Measurements from ENCODE around the gene SLC22A2.

The SLC22A2 gene

DNA sequence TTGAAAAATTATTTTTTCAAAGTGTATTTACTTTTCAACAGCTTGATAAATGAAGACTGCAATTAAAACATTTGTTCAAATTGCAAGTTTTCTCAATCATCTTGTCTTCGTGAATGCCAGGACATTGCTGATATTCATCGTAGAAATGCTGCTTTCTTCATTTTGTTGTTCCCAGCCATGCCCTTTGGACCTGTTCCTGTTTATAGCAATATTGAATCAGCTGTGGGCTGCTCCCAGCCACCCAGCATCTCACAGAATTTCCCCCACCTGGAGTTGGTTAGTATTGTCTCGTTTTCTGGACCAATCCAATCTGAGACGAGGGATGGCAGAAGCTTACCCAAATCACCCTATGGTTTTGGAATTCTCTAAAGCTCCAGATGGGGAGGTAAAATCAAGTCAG is 40.8 kb downstream of the SLC22A2 start:
- no peak for DNase-seq

DNA sequence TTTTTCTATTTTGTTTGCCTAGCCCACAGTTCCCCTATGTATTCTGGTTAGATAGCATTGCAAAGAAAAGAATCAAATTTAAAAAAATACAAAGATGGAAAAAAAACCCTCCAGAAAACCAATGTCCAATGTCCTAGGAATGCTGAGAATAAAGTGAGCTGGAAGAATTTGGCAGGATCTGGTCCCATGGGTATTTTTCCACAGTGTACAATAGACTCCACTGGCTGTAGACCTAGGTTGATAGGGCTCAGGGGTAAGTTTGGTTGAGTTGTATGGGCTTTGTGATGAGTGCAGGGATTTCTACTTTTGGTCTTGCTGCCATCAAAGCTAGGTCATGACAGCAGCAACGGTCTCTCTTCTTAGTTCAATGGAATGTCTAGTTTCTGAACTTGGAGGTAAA is 41.5 kb downstream of the SLC22A2 start:
- DNase-seq, result no peak

DNA sequence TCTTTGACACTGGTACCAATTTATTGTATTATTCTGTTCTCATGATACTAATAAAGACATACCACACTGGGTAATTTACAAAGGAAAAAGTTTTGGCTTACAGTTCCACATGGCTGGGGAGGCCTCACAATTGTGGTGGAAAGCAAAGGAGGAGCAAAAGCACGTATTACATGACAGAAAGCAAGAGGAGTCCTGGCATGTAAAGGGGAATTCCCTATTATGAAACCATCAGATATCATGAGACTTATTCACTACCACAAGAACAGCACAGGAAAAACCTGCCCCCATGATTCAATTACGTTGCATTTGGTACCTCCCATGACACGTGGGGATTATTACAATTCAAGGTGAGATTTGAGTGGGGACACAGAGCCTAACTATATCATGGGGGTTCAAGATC is 43.4 kb downstream of the SLC22A2 start:
- DNase-seq, result no peak

DNA sequence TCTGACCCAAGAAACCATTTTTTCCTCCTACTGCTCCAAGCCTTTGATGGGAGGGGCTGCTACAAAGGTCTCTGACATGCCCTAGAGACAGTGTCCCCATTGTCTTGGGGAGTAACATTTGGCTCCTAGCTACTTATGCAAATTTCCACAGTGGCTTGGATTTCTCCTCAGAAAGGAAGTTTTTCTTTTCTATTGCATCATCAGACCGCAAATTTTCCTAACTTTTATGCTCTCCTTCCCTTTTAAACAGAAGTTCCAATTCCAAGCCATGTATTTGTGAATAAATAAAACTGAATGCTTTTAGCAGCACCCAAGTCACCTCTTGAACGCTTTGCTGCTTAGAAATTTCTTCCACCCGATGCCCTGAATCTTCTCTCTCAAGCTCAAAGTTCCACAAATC is 51.0 kb downstream of the SLC22A2 start:
- no peak for DNase-seq

DNA sequence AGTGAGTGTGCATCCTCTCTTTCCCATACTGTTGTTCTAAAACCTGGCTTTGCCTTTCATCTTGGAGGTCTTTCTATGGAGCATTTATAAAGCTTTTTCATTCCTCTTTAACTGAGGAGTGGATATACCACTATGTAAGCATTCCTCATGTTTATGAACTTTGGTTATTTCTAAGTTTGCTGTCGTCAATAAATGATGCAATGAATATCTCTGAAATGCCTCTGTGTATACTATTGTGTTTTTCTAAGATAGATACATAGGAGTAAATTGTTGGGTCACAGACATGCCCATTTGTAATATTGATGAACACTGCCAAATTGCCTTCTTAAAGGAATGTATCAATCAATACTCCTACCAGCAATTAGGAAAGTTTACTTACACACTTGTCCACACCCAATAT is 53.9 kb downstream of the SLC22A2 start:
- no peak for DNase-seq

DNA sequence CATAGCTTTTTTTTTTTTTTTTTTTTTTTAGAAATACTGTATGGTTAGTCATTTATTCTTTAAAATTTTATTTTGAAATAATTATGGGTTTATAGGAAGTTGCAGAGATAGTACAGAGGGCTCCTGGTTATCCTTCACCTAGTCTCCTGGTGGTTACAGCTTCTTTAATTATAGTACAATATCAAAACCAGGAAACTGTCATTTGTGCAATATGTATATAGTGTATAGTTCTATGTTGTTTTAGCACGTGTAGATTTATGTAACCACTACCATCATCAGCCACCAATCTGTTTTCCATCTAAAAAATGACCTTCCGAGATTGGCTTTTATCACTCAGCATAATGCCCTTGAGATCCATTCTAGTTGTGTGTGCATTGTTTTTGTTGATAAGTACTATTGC is 54.7 kb downstream of the SLC22A2 start:
- no peak for DNase-seq

DNA sequence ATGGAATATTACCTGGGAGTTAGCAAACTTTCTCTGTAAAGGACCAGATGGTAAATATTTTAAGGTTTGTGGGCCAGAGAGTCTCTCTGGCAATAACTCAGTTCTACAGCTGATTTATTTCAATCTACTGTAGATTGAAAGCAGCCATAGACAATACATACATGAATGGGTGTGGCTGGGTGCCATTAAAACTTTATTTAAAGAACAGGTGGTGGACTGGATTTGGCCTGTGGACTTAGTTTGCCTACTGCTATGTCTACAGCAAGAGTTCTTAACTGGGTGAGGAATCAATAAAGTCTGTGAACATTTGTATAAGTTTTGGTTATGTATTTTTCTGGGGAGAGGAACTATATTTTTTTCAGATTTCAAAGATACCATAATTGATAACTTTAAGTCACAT is 55.1 kb downstream of the SLC22A2 start:
- no peak for DNase-seq

DNA sequence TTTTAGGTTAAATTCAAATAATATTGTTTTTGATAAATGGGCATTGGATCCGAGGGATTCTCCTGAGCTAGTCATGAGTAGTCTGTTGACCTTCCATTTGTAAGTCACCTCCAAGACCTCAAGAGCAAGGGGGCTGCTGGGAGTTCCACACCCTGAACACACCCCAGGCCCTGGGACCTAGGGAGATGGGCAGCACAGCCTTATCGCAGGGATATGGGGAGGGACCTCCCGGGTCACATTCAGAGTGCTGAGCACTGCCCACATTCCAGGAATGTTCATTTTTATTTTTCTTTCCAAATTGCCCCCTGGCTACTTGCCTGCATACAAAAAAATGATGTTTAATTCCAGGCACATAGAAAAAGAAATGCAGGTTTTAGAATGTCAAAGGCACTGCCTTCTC is 55.5 kb downstream of the SLC22A2 start:
- no peak for DNase-seq

DNA sequence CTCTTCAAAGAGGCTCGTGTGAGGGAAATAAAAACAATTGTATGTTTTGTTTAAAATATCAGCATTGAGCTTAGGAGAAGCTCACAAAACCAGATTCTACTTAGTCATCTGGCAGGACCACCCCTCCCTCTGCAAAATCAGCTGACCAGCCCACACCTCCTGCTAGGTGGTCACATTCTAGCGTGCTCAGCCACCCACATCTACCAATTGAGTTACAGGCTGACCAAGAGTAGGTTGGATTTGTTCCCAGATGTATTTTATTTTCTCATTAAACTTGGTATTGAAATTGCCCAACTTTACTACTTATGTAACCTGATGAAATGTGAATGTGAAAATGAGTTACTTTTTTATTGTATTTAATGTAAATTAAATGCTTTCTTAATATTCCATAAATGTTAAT is 56.2 kb downstream of the SLC22A2 start:
- no peak for DNase-seq

DNA sequence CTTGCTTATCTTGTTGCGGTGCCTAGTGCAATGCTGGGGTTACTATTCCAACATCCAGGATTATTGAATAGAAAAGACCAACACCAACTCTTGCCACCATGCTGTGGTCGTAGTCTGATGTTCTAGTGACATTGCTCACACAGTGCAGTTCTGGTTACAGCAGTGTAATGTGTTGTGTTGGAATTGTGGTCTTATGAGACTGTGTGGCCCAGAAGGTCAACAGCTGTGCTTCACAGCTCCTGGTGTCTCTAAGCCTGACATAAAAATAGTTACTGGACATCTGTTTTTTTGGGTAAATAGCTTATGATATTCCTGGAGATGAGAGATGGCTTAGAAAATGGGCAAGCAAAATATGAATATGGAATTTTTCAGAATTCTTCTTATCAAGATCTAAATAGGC is 57.6 kb downstream of the SLC22A2 start:
- no peak for DNase-seq

DNA sequence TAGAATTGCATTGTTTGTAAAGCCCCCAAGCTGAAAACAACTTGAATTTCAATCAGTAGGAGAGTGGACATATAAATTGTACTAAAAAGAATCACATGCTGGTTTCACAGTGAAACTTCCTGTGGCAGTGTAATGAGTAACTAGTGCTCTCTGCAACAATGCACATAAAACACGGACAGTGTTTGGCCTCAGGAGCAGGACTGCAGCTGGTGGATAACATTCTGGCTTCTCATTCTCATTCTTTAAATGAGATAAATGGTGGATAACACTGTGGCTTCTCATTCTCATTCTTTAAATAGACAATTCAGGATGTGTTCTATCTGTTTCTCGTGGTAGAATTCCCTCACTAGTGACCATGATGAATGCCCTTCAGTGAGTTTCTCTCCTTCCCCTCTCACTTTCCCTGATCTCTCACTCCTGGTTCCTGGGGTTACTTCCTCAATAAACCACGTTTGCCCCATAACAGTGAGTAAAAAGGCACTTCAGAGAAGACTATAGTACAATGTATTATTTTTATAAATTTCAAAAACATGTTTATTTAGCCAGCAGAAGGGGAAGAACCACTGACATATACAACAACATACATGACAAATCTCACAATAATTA is 59.9 kb downstream of the SLC22A2 start:
- DNase-seq, result no peak

DNA sequence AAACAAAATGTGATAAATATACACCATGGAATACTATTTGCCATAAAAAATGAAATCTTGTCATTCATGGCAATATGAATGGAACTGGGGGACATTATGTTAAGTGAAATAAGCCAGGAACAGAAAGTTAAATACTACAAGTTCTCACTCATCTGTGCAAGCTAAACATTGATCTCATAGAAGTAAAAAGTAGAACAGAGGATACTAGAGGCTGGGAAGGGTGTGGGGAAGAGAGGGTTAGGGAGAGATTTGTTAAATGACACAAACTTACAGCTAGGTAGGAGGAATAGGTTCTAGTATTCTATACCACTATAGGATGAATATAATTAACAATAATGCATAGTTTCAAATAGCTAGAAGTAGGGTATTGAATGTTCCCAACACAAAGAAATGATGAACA is 61.0 kb downstream of the SLC22A2 start:
- no peak for DNase-seq

DNA sequence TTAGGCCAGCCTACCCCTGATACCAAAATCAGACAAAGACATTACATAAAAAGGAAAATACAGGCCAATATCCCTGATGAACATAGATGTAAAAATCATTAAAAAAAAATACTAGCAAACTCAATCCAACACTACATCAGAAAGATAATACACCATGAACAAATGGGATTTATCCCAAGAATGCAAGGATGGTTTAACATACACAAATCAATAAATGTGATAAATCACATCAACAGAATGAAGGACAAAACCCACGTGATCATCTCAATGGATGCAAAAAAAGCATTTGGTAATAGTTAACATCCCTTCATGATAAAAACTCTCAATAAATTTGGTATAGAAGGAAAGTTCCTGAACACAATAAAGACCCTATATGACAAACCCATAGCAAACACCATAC is 63.8 kb downstream of the SLC22A2 start:
- no peak for DNase-seq

DNA sequence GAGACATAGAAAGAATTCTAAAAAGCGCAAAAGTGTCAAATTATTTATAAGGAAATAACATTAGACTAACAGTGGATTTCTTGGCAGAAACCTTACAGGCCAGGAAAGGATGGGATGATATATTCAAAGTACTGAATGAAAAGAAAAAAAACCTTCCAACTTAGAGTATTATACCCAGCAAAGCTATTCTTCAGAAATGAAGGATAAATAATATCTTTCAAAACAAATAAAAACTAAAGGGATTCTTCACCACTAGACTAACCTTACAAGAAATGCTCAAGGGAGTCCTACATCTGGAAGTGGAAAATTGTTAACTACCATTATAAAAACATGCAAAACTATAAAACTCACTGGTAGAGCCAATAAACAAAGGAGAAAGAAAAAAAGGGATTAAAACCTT is 65.8 kb downstream of the SLC22A2 start:
- no peak for DNase-seq

DNA sequence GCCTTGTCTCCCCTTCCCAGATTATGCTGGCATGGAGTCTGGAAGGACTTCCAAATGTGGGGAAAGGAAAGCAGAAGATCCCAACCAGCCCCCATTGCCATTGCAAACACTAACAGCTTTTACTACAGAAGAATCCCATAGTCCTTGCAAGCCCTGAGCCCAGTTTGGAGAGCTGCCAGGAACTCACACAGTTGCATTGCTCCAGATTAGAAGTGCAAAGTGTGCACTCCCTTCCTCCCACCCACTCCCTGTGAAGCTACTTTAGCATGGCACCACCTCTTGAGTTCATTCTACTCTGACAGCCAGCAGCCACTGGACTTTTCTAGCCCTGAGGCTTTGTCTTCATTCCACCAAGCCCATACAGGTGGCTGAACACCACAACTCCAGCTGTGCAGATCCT is 67.6 kb downstream of the SLC22A2 start:
- no peak for DNase-seq

DNA sequence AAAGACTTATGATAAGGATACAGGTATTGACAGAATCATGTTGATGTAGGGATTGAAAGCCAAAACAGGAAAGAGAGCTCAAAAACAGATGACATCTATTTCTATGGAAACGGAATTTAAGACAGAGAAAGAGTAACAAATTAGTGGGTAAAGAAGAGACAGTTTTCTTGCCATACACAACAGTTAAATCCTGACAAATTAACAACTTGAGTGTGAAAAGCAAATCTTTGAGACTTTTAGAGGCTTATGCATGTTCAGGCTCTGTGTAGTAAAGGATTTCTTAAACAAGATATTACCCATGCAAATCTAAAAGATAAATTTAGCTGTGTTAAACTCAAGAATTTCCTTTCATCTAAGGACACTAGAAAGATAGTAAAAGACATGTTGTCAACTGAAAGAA is 68.5 kb downstream of the SLC22A2 start:
- no peak for DNase-seq

DNA sequence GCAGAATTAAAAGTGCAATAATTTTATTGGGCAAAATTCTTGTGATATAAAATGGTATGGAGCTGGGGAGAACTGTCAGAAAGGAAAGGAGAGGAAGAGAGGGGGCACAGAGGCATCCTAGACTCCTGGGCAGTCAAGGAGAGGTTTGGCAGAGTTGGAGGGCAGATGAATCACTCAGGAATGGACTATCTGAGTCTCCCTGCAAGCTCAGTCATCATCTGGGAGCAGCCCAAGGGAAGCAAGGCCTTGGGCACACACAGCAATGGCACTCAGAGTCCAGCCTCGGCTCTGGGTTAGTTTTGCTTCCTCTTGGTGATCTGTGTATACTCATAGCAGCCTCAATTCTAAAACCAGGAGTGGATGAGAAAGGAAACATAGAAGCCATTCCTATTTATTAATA is 69.8 kb downstream of the SLC22A2 start:
- DNase-seq, result no peak

DNA sequence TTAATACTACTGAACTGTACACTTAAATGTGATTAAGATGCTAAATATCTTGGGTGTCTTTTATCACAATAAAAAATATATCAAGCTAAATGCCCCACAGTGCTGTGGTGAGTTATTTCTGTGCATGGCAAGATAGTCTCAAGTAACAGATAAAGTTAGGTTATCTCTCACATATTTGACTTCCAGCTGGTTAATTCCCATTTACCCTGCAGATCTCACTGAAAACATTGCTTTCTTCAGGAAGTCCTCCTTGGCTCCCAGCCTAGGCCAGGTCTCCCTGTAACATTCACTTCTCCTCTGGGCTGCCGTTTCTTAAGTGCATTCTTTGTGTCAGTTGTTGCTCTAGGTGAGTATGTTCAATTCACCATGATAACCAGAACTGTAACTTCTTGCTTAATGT is 77.9 kb downstream of the SLC22A2 start:
- no peak for DNase-seq

DNA sequence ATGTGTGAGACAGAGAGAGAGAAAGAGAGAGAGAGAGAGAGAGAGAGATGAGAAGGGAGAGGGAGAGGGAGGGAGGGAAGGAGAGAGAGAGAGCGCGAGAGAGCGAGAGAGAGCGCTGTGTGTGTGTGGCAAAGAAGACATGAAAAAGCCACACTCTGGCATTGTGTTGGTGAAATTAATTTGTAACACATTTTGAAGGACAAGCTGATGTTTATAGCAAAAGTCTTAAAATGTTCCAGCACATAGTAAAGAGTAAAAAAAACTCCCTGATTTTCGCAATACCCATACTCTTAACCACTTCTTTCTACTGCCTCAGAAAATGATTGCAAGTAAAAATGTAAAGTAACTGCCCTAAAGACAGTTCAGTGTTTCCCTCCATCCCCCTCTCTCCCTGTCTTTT is 80.3 kb downstream of the SLC22A2 start:
- DNase-seq, result no peak

DNA sequence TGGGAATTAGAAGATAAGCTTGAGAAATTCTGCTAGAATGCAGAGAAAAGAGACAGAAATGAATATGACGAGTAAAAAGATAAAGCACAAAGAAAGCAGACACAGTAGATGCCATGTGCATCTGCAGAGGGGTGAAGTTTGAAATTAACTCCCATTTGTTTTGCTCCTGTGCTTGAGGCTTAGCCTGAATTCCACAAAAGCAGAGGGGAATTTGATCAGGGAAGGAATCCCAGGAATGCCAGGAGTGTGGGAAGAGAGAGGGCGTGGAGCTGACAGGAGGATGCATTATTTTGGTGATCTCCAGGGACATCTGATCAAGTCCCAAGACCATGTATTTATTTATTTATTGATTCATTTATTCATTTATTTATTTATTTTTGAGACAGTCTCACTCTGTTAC is 81.4 kb downstream of the SLC22A2 start:
- DNase-seq, result no peak

DNA sequence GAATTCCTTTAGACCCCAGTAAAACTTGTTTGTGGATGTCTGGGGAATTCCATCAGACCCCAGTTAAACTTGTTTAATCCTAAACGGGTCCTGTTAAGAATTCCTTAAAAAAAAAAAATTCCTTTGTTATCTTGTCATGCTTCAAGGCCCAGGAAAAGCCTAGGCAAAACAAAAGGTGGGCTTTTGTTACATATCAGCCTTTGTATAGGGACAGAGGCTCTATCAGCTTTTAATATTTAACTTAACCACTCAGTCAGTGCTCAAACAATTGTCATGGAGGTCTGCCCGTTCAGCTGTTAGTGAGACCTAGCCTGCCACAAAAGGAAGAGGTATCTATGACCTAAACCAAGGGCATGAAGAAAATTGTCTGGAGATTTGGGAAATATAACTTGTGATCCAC is 83.9 kb downstream of the SLC22A2 start:
- DNase-seq, result no peak

DNA sequence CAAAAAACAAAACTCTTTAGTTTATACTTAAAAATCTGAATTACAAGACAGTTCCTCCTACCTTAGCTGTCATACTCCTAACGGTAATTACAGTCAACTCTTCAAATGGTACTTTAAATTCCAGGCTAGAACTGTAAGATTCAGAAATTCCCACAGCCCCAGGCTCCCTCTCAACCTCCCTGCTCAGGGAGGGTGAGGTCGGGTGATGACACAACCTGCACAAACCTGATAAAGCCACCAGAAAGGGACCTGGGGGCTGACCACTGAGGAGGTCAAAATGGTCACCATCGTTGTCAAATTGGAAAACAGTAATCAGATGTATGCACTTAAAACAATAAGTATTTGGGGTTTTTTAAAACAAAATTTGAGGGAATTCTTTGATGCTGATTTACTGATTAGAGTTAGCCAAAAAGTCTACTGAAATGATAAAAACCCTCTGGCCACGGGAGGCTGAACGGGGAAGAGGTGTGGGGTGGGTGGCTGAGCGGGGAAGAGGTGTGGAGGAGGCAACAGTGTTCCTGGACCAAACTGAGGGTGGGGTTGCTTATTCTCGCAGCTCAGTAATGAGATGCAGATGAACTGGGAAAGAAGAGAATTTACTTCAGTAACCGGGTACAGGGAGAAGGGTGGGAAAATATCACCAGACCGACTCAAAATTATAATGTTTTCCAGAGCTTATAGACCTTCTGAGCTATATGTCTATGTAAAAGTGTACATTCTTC is 84.7 kb downstream of the SLC22A2 start:
- no peak for DNase-seq

DNA sequence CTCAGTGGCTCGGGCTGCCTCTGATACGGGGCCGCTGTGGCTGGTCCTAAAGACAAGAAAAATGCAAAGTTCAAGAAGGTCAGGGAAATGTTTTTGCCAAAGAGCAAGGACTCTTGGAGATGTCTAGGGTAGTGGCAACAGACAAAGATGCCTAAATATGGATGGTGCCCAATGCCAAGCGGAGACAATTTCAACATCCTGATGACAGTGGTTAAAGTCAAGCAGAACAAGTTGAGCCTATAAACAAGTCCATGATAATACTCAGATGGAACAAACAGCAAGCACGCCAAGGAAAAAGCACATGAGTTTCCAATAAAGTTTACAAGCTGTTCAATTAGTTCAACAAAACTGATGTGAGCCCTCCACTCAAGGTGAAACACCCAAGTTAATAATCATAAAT is 85.9 kb downstream of the SLC22A2 start:
- DNase-seq, result no peak

All from nucleus accumbens (tissue), 56 donors.